AG04450 (cell line): Measurements from ENCODE around the gene CACNA1D. TPM values are rescaled to one million over a fixed set of nuclear protein-coding genes. Genes with fewer than 3 reads are reported as not detected.

Experiments
- CTCF ChIA-PET: fragments of 300-600, 350-600 bp; formaldehyde crosslinking; extraction: SDS; loops from one replicate; lab custom pipeline; 2022; ENCODE audit warnings: antibody characterized with exemption, inconsistent platforms; lab: Charles Lee
- POLR2A ChIA-PET: fragments of 350-600 bp; formaldehyde crosslinking; extraction: SDS; loops from one replicate; lab custom pipeline; 2021; ENCODE audit warnings: antibody characterized with exemption, inconsistent platforms; lab: Yijun Ruan, JAX
- DNase-seq: peaks from one replicate; pipeline ENCODE4 v3.0.0-alpha.2; 2011; ENCODE audit warnings: low read depth, low spot score
- H3K27ac ChIP-seq: one replicate; pipeline ENCODE4 v1.5.1; 2012; ENCODE audit warnings: low read depth, low read length, control low read depth
- H3K27me3 ChIP-seq: one replicate; pipeline ENCODE4 v1.6.0; 2012; ENCODE audit warnings: low read length; ENCODE audit not compliant: control insufficient read depth, insufficient read depth
- H3K4me3 ChIP-seq: 2 replicates; pipeline ENCODE4 v1.5.1; 2011; ENCODE audit warnings: mild to moderate bottlenecking, low read depth, low read length, control low read depth
- H3K9me3 ChIP-seq: 2 replicates; pipeline ENCODE4 v1.5.1; 2012; ENCODE audit warnings: low read length; ENCODE audit not compliant: control insufficient read depth, insufficient read depth
- polyA plus RNA-seq: library from polyadenylated mRNA; depleted of rRNA; stranded (reverse); fragments of >200 nt; gene quantifications from 2 replicates; pipeline ENCODE4 v1.2.3, GENCODE V29; 2011
- TF ChIP-seq, protein P1 (sequence below): IDR thresholded peaks from 2 replicates; pipeline ENCODE4 v1.5.1; 2011; ENCODE audit warnings: low read depth, low read length, control low read depth, inconsistent platforms

CACNA1D gene
- polyA plus RNA-seq, 1 experiment: 0.07 TPM

DNA sequence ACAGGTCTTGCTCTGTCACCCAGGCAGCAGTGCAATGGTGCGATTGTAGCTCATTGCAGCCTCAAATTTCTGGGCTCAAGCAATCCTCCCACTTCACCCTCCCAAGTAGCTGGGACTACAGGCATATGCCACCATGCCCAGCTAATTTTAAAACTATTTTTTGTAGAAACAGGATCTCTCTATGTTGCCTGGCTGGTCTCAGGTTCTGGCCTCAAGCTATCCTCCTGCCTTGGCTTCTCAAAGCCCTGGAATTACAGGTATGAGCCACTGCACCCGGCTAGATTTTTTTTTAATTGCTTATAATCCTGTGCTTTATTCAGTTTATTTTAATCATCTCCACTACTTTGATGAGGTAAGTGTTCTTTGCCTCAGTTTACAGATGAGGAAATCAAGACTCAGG, 195.3 kb downstream of the CACNA1D start:
- POLR2A ChIA-PET: no interaction called here
- Histone ChIP-seq H3K9me3 (no peaks in the 10 kb centered on the region), H3K4me3 (no peak overlapping the region), H3K27me3 (peaks cover 6% of the 10 kb centered on the region), H3K27ac (no peak overlapping the region)
- TF ChIP-seq, protein P1, sequence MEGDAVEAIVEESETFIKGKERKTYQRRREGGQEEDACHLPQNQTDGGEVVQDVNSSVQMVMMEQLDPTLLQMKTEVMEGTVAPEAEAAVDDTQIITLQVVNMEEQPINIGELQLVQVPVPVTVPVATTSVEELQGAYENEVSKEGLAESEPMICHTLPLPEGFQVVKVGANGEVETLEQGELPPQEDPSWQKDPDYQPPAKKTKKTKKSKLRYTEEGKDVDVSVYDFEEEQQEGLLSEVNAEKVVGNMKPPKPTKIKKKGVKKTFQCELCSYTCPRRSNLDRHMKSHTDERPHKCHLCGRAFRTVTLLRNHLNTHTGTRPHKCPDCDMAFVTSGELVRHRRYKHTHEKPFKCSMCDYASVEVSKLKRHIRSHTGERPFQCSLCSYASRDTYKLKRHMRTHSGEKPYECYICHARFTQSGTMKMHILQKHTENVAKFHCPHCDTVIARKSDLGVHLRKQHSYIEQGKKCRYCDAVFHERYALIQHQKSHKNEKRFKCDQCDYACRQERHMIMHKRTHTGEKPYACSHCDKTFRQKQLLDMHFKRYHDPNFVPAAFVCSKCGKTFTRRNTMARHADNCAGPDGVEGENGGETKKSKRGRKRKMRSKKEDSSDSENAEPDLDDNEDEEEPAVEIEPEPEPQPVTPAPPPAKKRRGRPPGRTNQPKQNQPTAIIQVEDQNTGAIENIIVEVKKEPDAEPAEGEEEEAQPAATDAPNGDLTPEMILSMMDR: no peak
- CTCF ChIA-PET: interaction anchor here (1.2 kb wide), 1 partner anchor 20 kb away, joined by 3 read pairs; no protein-coding TSS in a partner anchor
- no peak for DNase-seq

DNA sequence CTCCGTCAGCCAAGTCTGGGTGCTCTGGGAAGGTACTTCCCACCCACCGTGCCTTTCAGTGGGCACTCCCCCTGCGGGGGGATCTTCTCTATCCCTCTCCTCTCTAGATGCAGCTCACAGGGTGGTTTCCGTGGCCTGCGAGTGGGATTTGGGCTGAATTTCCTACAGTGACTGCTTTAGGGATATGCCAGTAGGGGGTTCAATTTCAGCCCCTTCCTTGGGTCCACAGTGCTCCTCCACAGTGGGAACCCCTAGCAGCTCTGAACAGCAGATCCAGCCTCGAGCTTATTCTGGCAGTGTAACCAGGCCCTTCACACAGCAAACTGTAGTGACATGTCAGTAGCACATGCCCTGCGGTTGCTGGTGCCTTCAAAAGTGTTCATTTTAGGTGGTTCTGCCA, 196.1 kb downstream of the CACNA1D start:
- H3K27ac ChIP-seq: no peak overlapping the region
- peaks cover 11% of the 10 kb centered on the region for H3K27me3 ChIP-seq
- TF ChIP-seq, protein P1: no peak
- ChIA-PET POLR2A (no interaction called here), CTCF (no interaction called here)
- no peaks in the 10 kb centered on the region for H3K9me3 ChIP-seq
- no peak overlapping the region for H3K4me3 ChIP-seq
- DNase-seq: no peak

DNA sequence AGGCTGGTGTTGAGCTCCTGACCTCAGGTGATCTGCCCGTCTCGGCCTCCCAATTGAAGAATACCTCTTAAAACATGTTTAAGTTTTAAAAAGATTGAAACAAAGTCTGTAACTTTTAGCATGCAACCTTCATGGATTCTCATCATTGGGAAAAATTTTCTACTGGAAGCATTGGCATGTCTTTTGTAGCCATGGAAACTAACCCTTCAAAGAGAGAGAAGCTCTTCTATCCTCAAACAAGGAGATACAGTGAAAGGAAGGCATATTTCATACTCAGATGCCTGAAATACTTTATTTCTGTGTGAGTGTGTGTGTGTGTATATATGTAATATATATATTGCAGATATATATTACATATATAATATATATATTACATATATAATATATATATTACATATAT, 196.9 kb downstream of the CACNA1D start:
- DNase-seq: no peak
- CTCF ChIA-PET: interaction anchor here (1.6 kb wide), 1 partner anchor 19 kb away, joined by 6 read pairs; no protein-coding TSS in a partner anchor
- Histone ChIP-seq H3K27me3 (peaks cover 11% of the 10 kb centered on the region), H3K27ac (no peak overlapping the region), H3K4me3 (no peak overlapping the region), H3K9me3 (no peaks in the 10 kb centered on the region)
- POLR2A ChIA-PET: no interaction called here
- TF ChIP-seq, protein P1: no peak

DNA sequence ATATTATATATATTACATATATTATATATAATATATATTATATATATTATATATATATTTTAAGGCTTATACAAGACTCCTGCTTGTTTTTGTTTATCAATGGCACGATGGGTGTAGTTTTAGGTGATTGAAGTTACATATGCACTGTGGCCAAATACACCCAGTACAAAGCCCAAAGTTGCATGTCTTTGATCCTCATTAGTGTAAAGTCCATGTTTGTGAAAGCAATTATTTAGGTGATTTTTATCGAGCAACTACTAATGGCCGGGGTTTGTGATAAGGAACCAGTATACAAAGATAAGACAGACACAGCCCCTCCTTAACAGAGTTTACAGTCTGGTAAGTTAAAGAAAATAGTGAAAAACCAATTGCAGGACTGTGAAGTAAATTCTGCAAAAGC, 197.5 kb downstream of the CACNA1D start:
- Histone ChIP-seq H3K27me3 (peaks cover 11% of the 10 kb centered on the region), H3K27ac (no peak overlapping the region), H3K9me3 (no peaks in the 10 kb centered on the region), H3K4me3 (no peak overlapping the region)
- no peak for DNase-seq
- ChIA-PET CTCF (interaction anchor here (1.6 kb wide), 1 partner anchor 18 kb away, joined by 6 read pairs; no protein-coding TSS in a partner anchor), POLR2A (no interaction called here)
- TF ChIP-seq, protein P1: no peak

DNA sequence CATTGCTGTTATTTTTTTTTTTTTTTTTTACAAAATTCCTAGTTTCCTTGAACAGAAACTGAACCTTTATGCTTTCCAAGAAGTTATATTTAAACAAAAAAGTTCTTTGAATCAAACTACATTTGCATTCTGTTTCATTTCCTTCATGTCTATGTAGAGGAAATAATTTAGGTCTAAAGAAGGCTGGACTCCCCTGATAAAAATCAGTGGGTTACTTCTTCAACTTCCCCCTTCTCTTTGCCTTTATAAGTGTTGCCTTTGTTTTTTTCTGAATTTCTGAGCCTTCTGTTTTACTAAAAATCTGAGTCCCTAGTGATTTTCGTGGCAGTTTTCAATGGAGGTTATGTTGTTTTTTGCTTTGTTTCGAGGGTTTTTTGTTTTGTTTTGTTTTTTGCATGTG, 199.0 kb downstream of the CACNA1D start:
- POLR2A ChIA-PET: no interaction called here
- Histone ChIP-seq H3K27me3 (peaks cover 7% of the 10 kb centered on the region), H3K27ac (no peak overlapping the region), H3K9me3 (no peaks in the 10 kb centered on the region), H3K4me3 (no peak overlapping the region)
- TF ChIP-seq, protein P1: no peak
- CTCF ChIA-PET: no interaction called here
- no peak for DNase-seq
